Liver (tissue), 9 donors: ENCODE data around the gene FAM13A. TPM values are rescaled to one million over a fixed set of nuclear protein-coding genes. Genes with fewer than 3 reads are reported as not detected.

ENCODE experiments used
- DNase-seq: peaks from one replicate; pipeline ENCODE4 v3.0.0-alpha.2; 2017; ENCODE audit warnings: low spot score
- H3K27ac ChIP-seq, 2 donors: one replicate each; pipeline ENCODE4 v1.7.0; 2013; ENCODE audit warnings: inconsistent platforms in 2 of 2, low read length in 2 of 2, control low read depth in 1 of 2, low read depth in 1 of 2, mild to moderate bottlenecking in 1 of 2
- H3K27me3 ChIP-seq, 4 donors: one replicate each; pipeline versions ENCODE4 v1.6.1 to v1.7.0; 2013; ENCODE audit warnings: low read length in 3 of 4, inconsistent platforms in 1 of 4, mild to moderate bottlenecking in 1 of 4, moderate library complexity in 1 of 4; ENCODE audit not compliant: control insufficient read depth in 4 of 4, insufficient read depth in 4 of 4
- H3K36me3 ChIP-seq, 4 donors: one replicate each; pipeline versions ENCODE4 v1.6.1 to v1.7.0; 2013; ENCODE audit warnings: low read length in 3 of 4, mild to moderate bottlenecking in 3 of 4, low read depth in 1 of 4, moderate library complexity in 1 of 4; ENCODE audit not compliant: control insufficient read depth in 4 of 4, insufficient read depth in 3 of 4
- H3K4me1 ChIP-seq, 4 donors: one replicate each; pipeline versions ENCODE4 v1.6.1 to v1.7.0; 2013; ENCODE audit warnings: low read length in 3 of 4, mild to moderate bottlenecking in 3 of 4, moderate library complexity in 1 of 4; ENCODE audit not compliant: control insufficient read depth in 4 of 4, insufficient read depth in 4 of 4
- H3K4me3 ChIP-seq, 3 donors: one replicate each; pipeline versions ENCODE4 v1.6.1 to v1.7.0; 2013; ENCODE audit warnings: low read length in 3 of 3, control low read depth in 1 of 3, low read depth in 1 of 3, mild to moderate bottlenecking in 1 of 3
- H3K9ac ChIP-seq, 2 donors: one replicate each; pipeline ENCODE4 v1.7.0; 2013; ENCODE audit warnings: low read length in 2 of 2, mild to moderate bottlenecking in 2 of 2, moderate library complexity in 2 of 2, control low read depth in 1 of 2, low read depth in 1 of 2
- H3K9me3 ChIP-seq, 4 donors: one replicate each; pipeline versions ENCODE4 v1.6.1 to v1.7.0; 2013; ENCODE audit warnings: low read length in 3 of 4; ENCODE audit not compliant: control insufficient read depth in 4 of 4
- EGR1 ChIP-seq, 2 donors: IDR thresholded peaks; 2 replicates each; pipeline ENCODE4 v1.6.1; 2016 to 2018; ENCODE audit warnings: antibody characterized with exemption in 2 of 2, low read depth in 2 of 2
- FOXA1 ChIP-seq: IDR thresholded peaks from 2 replicates; pipeline ENCODE4 v1.6.1; 2016; ENCODE audit warnings: antibody characterized with exemption
- FOXA2 ChIP-seq: IDR thresholded peaks from 2 replicates; pipeline ENCODE4 v1.6.1; 2016; ENCODE audit warnings: antibody characterized with exemption
- GABPA ChIP-seq, 2 donors: IDR thresholded peaks in 1 of 2; conservative IDR thresholded peaks in 1 of 2; 2 replicates each; pipeline ENCODE4 v1.6.1; 2016; ENCODE audit warnings: antibody characterized with exemption in 2 of 2, mild to moderate bottlenecking in 1 of 2, moderate library complexity in 1 of 2
- HNF4A ChIP-seq, 2 donors: conservative IDR thresholded peaks; 2 replicates each; pipeline ENCODE4 v1.6.1; 2016; ENCODE audit warnings: antibody characterized with exemption in 2 of 2, mild to moderate bottlenecking in 2 of 2
- HNF4G ChIP-seq: IDR thresholded peaks from 2 replicates; pipeline ENCODE4 v1.6.1; 2016; ENCODE audit warnings: antibody characterized with exemption
- JUND ChIP-seq, 2 donors: IDR thresholded peaks; 2 replicates each; pipeline ENCODE4 v1.6.1; 2016; ENCODE audit warnings: antibody characterized with exemption in 2 of 2
- NR2F2 ChIP-seq: IDR thresholded peaks from 2 replicates; pipeline ENCODE4 v1.6.1; 2016; ENCODE audit warnings: antibody characterized with exemption
- RAD21 ChIP-seq, 2 donors: IDR thresholded peaks; 2 replicates each; pipeline ENCODE4 v1.6.1; 2016; ENCODE audit warnings: antibody characterized with exemption in 2 of 2, mild to moderate bottlenecking in 2 of 2
- RXRA ChIP-seq, 2 donors: IDR thresholded peaks; 2 replicates each; pipeline ENCODE4 v1.6.1; 2017 to 2018; ENCODE audit warnings: antibody characterized with exemption in 2 of 2, mild to moderate bottlenecking in 1 of 2
- SP1 ChIP-seq: IDR thresholded peaks from 2 replicates; pipeline ENCODE4 v1.6.1; 2018; ENCODE audit warnings: antibody characterized with exemption, mild to moderate bottlenecking
- TAF1 ChIP-seq: conservative IDR thresholded peaks from 2 replicates; pipeline ENCODE4 v1.6.1; 2016; ENCODE audit warnings: antibody characterized with exemption, mild to moderate bottlenecking
- YY1 ChIP-seq: IDR thresholded peaks from 2 replicates; pipeline ENCODE4 v1.6.1; 2016; ENCODE audit warnings: antibody characterized with exemption, mild to moderate bottlenecking
- WGBS: extraction: QIAGEN DNeasy Blood & Tissue Kit; methylation state at CpG from one replicate; pipeline ENCODE4 v1.1.7; 2013; 5-methylcytosine and 5-hydroxymethylcytosine counted together
- polyA plus RNA-seq, 2 donors: library from polyadenylated mRNA; stranded (reverse) in 1 of 2; unstranded in 1 of 2; fragments of 200-250 nt in 1 of 2; fragments of >200 nt in 1 of 2; fragmentation: Nextera tagmentation in 1 of 2; extraction: Ambion mirVana in 1 of 2; gene quantifications; one replicate each; pipeline versions ENCODE4 v1.2.1 to v1.2.3, GENCODE V29; 2013 to 2015
- total RNA-seq, 2 donors: library from RNA; depleted of rRNA; stranded (reverse); fragments of >200 nt; gene quantifications; one replicate each; pipeline ENCODE4 v1.2.3, GENCODE V29; 2014
- TF ChIP-seq, protein P1 (sequence below): IDR thresholded peaks from 2 replicates; pipeline ENCODE4 v1.6.1; 2016; ENCODE audit warnings: antibody characterized with exemption
- TF ChIP-seq, protein P2 (sequence below): IDR thresholded peaks from 2 replicates; pipeline ENCODE4 v1.6.1; 2016; ENCODE audit warnings: antibody characterized with exemption
- TF ChIP-seq, protein P3 (sequence below): IDR thresholded peaks from 2 replicates; pipeline ENCODE4 v1.6.1; 2016; ENCODE audit warnings: antibody characterized with exemption, mild to moderate bottlenecking
- TF ChIP-seq, protein P4 (sequence below): IDR thresholded peaks from 2 replicates; pipeline ENCODE4 v1.6.1; 2016; ENCODE audit warnings: antibody characterized with exemption
- donor health status: healthy.
- donor health status: healthy.
- donor health status: healthy.
- donor health status: healthy.
- donor health status: healthy.

FAM13A gene
- total and polyA plus RNA-seq, 4 donors: 14.9 to 52.9 (median 27.6) TPM

DNA sequence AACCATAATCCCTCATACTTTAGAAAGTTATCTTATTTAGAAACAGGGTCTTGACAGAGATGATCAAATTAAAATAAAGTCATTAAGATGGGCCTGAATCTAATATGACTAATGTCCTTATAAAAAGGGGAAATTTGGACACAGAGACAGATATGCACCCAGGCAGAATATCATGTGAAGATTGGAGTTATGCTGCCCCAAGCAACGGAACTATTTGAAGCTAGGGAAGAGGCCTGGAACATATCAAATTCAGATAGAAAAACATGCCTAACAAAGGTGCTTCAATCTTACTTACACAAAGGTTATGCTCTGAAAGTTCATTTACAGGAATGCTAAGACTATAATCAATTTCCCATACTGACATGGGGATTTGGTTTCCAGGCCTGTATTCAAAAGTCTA lies 246.7 kb downstream of the FAM13A start (continued):
- TF ChIP-seq, protein P1, sequence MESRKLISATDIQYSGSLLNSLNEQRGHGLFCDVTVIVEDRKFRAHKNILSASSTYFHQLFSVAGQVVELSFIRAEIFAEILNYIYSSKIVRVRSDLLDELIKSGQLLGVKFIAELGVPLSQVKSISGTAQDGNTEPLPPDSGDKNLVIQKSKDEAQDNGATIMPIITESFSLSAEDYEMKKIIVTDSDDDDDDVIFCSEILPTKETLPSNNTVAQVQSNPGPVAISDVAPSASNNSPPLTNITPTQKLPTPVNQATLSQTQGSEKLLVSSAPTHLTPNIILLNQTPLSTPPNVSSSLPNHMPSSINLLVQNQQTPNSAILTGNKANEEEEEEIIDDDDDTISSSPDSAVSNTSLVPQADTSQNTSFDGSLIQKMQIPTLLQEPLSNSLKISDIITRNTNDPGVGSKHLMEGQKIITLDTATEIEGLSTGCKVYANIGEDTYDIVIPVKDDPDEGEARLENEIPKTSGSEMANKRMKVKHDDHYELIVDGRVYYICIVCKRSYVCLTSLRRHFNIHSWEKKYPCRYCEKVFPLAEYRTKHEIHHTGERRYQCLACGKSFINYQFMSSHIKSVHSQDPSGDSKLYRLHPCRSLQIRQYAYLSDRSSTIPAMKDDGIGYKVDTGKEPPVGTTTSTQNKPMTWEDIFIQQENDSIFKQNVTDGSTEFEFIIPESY: no peak

DNA sequence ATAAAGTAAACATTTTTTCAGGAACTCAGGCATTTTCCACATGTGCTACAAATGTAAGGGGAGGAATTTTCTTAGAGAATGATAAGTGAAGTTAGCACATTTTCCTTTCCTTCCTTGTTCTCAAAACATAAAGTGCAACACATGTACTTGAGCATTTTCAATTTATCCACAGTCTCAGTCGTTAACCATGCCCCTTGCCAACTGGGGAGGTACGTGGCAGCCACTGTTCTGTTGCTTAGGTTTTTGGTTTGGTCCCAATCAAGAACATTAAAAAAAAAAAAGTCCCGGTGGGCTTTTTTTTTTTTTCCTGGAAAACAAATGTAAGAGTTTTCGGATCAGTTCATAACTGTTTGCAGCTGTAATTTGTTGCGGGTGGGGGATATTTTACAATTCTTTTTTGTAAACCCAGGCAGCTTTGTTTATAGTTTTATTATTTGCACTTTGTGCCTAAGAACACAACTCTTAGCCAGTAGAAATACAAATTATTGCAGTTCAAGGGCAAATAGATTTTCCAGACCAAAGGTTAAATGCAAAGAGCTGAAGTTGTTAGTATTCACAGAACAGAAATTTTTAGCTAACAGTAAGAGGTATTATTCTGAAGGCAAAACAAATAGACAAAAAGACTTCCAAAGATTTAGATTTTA lies 247.3 kb downstream of the FAM13A start:
- H3K4me3 ChIP-seq: peak overlapping the region; percentile 7 to 34 (median 20)
- H3K27me3 ChIP-seq: no peaks in the 10 kb centered on the region
- H3K36me3 ChIP-seq: no peaks in the 10 kb centered on the region
- no peaks in the 10 kb centered on the region for H3K9me3 ChIP-seq
- H3K4me1 ChIP-seq: peaks cover 1 to 39% (median 28%) of the 10 kb centered on the region in 4 donors
- no peak for DNase-seq
- H3K9ac ChIP-seq: peak overlapping the region in 1 of 2 donors; percentile 50
- 24% methylated on average over 5 of the region's 5 CpGs for WGBS
- H3K27ac ChIP-seq: peak overlapping the region; percentile 42 to 48
- no peak for TF ChIP-seq FOXA2
- peak; percentile 49 to 66 for TF ChIP-seq RXRA (IDR thresholded peaks at IDR 0.05)
- TF ChIP-seq SP1: peak; percentile 81
- TF ChIP-seq HNF4A (conservative IDR thresholded peaks at IDR 0.05): peak; percentile 78 to 87
- peak in 1 of 2 donors; percentile 10 for TF ChIP-seq RAD21 (IDR thresholded peaks at IDR 0.05)
- TF ChIP-seq, protein P2, sequence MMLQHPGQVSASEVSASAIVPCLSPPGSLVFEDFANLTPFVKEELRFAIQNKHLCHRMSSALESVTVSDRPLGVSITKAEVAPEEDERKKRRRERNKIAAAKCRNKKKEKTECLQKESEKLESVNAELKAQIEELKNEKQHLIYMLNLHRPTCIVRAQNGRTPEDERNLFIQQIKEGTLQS: no peak
- peak in 1 of 2 donors; percentile 7 for TF ChIP-seq JUND (IDR thresholded peaks at IDR 0.05)
- peak; percentile 24 for TF ChIP-seq HNF4G
- TF ChIP-seq, protein P3, sequence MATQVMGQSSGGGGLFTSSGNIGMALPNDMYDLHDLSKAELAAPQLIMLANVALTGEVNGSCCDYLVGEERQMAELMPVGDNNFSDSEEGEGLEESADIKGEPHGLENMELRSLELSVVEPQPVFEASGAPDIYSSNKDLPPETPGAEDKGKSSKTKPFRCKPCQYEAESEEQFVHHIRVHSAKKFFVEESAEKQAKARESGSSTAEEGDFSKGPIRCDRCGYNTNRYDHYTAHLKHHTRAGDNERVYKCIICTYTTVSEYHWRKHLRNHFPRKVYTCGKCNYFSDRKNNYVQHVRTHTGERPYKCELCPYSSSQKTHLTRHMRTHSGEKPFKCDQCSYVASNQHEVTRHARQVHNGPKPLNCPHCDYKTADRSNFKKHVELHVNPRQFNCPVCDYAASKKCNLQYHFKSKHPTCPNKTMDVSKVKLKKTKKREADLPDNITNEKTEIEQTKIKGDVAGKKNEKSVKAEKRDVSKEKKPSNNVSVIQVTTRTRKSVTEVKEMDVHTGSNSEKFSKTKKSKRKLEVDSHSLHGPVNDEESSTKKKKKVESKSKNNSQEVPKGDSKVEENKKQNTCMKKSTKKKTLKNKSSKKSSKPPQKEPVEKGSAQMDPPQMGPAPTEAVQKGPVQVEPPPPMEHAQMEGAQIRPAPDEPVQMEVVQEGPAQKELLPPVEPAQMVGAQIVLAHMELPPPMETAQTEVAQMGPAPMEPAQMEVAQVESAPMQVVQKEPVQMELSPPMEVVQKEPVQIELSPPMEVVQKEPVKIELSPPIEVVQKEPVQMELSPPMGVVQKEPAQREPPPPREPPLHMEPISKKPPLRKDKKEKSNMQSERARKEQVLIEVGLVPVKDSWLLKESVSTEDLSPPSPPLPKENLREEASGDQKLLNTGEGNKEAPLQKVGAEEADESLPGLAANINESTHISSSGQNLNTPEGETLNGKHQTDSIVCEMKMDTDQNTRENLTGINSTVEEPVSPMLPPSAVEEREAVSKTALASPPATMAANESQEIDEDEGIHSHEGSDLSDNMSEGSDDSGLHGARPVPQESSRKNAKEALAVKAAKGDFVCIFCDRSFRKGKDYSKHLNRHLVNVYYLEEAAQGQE: no peak
- TF ChIP-seq, protein P4, sequence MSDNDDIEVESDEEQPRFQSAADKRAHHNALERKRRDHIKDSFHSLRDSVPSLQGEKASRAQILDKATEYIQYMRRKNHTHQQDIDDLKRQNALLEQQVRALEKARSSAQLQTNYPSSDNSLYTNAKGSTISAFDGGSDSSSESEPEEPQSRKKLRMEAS: no peak

DNA sequence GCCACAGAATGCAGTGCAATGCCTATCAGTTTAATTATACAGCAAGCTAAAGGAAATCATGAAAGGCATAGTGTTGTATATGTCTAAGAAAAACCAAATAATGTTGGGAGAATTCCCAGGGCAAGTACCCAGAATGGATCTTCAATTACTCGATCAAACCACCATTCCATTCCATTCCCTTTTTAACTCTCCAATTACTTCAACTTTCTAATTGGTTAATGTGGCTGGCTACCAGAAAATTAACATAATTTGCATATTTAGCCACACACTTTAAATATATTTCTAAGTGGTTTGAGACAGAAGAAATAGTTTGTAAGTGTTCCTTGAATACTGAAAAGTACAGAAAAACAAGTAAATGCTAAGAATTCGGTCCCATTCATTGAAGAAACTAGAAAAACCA lies 247.9 kb downstream of the FAM13A start:
- peak overlapping the region in 2 of 3 donors; percentile 7 to 34 for H3K4me3 ChIP-seq
- WGBS: 64% methylated on average over 2 of the region's 2 CpGs
- TF ChIP-seq HNF4G (no peak), JUND (IDR thresholded peaks at IDR 0.05) (no peak), EGR1 (IDR thresholded peaks at IDR 0.05; ENCODE audit: low read depth in 2 of 2) (no peak), GABPA (IDR thresholded peaks at IDR 0.05 in 1 of 2, conservative IDR thresholded peaks at IDR 0.05 in 1 of 2) (no peak), FOXA2 (no peak), RXRA (IDR thresholded peaks at IDR 0.05) (no peak), HNF4A (conservative IDR thresholded peaks at IDR 0.05) (no peak), SP1 (no peak), FOXA1 (no peak), TAF1 (no peak), RAD21 (IDR thresholded peaks at IDR 0.05) (no peak), NR2F2 (no peak), YY1 (no peak)
- TF ChIP-seq, protein P2: no peak
- TF ChIP-seq, protein P4: no peak
- TF ChIP-seq, protein P3: no peak

More for the DNA sequence above, 247.9 kb downstream of the FAM13A start:
- Histone ChIP-seq H3K36me3 (no peaks in the 10 kb centered on the region), H3K9ac (peak overlapping the region in 1 of 2 donors; percentile 50), H3K27ac (peak overlapping the region; percentile 42 to 48), H3K27me3 (no peaks in the 10 kb centered on the region), H3K9me3 (no peaks in the 10 kb centered on the region), H3K4me1 (peaks cover 1 to 38% (median 26%) of the 10 kb centered on the region in 4 donors)
- no peak for DNase-seq
